ENCODE results near the gene AGPAT2.

Gene AGPAT2

DNA sequence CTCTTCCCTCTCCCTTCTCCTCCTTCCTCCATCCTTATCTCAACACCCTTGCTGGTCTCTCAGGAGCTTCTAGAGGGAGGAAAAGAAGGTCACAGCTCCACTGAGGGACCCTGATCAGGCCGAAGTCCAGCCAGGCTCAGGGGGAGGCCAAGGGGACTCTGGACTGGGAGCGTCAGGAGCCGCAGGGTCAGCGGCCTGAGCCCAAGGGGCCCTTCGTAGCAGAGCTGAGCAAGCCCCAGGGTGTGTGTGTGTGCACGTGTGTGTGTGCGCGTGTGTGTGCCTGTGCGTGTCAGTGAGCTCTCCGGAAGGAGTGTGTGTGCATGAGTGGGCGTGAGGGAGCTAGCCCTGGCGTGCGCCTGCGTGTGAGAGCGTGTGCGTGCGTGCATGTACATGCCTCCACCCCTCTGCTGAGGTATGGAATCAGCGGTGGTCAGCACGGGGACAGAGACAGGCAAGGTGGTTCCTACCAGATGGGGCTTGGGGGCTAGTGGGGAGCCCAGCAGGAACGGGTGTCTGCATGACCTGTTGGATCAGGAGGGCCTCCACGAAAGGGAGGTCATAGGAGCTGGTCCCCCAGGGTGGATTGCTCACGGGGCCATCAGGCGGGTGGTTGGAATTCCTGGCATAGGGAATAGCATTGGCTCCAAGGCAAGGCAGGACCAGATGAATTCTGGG is 10.0 kb upstream of the AGPAT2 start:
- Histone ChIP-seq H3K36me3 (ENCODE audit: insufficient read depth, low read length) (no peaks in the 10 kb centered on the region), H2AFZ (ENCODE audit: low read depth, low read length) (no peak overlapping the region), H3K4me2 (ENCODE audit: insufficient read depth, low read length) (no peak overlapping the region), H3K79me2 (ENCODE audit: insufficient read depth, low read length) (no peaks in the 10 kb centered on the region), H3K4me1 (ENCODE audit: insufficient read depth, low read length) (no peaks in the 10 kb centered on the region), H3K27ac (ENCODE audit: low read length) (no peak overlapping the region), H3K27me3 (ENCODE audit: insufficient read depth, low read length, poor library complexity) (peaks cover 8% of the 10 kb centered on the region), H3K9ac (ENCODE audit: low read depth, low read length) (no peak overlapping the region), H4K20me1 (ENCODE audit: insufficient read depth, low read length) (no peaks in the 10 kb centered on the region), H3K4me3 (ENCODE audit: low read depth in 1 of 2, low read length in 2 of 2) (no peak overlapping the region), H3K9me3 (ENCODE audit: insufficient read depth, low read length, severe bottlenecking) (no peaks in the 10 kb centered on the region)
- DNase-seq (no peak), ATAC-seq (ENCODE audit: insufficient read depth, low read depth) (no peak)
- TF ChIP-seq, protein P1, sequence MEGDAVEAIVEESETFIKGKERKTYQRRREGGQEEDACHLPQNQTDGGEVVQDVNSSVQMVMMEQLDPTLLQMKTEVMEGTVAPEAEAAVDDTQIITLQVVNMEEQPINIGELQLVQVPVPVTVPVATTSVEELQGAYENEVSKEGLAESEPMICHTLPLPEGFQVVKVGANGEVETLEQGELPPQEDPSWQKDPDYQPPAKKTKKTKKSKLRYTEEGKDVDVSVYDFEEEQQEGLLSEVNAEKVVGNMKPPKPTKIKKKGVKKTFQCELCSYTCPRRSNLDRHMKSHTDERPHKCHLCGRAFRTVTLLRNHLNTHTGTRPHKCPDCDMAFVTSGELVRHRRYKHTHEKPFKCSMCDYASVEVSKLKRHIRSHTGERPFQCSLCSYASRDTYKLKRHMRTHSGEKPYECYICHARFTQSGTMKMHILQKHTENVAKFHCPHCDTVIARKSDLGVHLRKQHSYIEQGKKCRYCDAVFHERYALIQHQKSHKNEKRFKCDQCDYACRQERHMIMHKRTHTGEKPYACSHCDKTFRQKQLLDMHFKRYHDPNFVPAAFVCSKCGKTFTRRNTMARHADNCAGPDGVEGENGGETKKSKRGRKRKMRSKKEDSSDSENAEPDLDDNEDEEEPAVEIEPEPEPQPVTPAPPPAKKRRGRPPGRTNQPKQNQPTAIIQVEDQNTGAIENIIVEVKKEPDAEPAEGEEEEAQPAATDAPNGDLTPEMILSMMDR (IDR thresholded peaks at IDR 0.05; ENCODE audit: borderline replicate concordance, extremely low read depth, low read length, poor library complexity, severe bottlenecking) = no peak
- no peak for TF ChIP-seq EZH2 (IDR thresholded peaks at IDR 0.05; ENCODE audit: borderline replicate concordance, low read depth, low read length, severe bottlenecking)

DNA sequence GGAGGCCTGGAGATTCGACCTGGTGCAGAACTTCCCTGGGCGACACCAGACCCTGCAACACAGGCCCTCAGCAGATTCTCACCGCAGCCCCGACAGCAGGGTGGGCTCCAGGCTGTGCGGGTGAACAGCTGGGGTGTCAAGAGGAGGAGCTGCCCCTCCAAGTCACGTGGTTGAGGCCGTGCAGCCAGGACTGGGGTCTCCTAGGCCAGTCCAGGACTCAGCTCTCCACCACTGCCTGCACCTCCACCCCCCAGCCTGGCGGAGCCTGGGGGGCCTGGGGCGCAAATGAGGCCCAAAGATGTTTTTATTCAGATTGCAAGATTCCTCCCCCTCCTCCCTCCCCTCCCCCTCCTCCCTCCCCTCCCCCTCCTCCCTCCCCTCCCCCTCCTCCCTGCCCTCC is 9.2 kb upstream of the AGPAT2 start:
- no peaks in the 10 kb centered on the region for H3K79me2 ChIP-seq (ENCODE audit: insufficient read depth, low read length)
- no peak overlapping the region for H3K9ac ChIP-seq (ENCODE audit: low read depth, low read length)
- H3K9me3 ChIP-seq (ENCODE audit: insufficient read depth, low read length, severe bottlenecking) = no peaks in the 10 kb centered on the region
- no peaks in the 10 kb centered on the region for H4K20me1 ChIP-seq (ENCODE audit: insufficient read depth, low read length)
- H3K27ac ChIP-seq (ENCODE audit: low read length) = no peak overlapping the region
- H2AFZ ChIP-seq (ENCODE audit: low read depth, low read length) = no peak overlapping the region
- no peak for TF ChIP-seq EZH2 (IDR thresholded peaks at IDR 0.05; ENCODE audit: borderline replicate concordance, low read depth, low read length, severe bottlenecking)
- TF ChIP-seq, protein P1 (IDR thresholded peaks at IDR 0.05; ENCODE audit: borderline replicate concordance, extremely low read depth, low read length, poor library complexity, severe bottlenecking) = no peak
- no peak overlapping the region for H3K4me2 ChIP-seq (ENCODE audit: insufficient read depth, low read length)
- H3K4me1 ChIP-seq (ENCODE audit: insufficient read depth, low read length) = no peaks in the 10 kb centered on the region
- no peak overlapping the region for H3K4me3 ChIP-seq (ENCODE audit: low read depth in 1 of 2, low read length in 2 of 2)
- ATAC-seq (ENCODE audit: insufficient read depth, low read depth) (no peak), DNase-seq (no peak)
- no peaks in the 10 kb centered on the region for H3K36me3 ChIP-seq (ENCODE audit: insufficient read depth, low read length)
- peaks cover 6% of the 10 kb centered on the region for H3K27me3 ChIP-seq (ENCODE audit: insufficient read depth, low read length, poor library complexity)

DNA sequence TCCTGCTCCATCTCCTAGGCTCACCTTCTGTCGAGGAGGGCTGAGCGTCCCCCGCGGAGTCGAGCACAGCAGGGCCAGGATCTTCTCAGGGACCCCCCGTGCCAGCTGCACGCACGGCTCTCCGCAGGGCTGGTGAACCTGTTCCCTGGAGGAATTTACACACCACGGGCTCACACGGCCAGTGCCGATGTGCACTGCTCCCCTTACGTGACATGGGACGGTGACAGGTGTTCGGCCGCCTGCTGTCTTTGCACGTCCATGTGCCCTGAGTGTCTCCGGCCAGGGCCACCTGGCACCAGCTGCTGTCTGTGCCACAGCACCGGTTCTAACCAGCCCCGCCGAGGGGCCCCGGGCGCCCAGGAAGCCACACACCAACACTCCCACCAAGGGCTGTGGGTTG is 8.7 kb upstream of the AGPAT2 start:
- ATAC-seq (ENCODE audit: insufficient read depth, low read depth) = 0 out of 3 replicates have a peak, but pooled peaks have one; percentile 37
- no peak overlapping the region for H2AFZ ChIP-seq (ENCODE audit: low read depth, low read length)
- H3K9ac ChIP-seq (ENCODE audit: low read depth, low read length) = no peak overlapping the region
- no peak for DNase-seq
- no peak overlapping the region for H3K27ac ChIP-seq (ENCODE audit: low read length)
- no peaks in the 10 kb centered on the region for H3K36me3 ChIP-seq (ENCODE audit: insufficient read depth, low read length)
- H3K9me3 ChIP-seq (ENCODE audit: insufficient read depth, low read length, severe bottlenecking) = no peaks in the 10 kb centered on the region
- no peak overlapping the region for H3K4me2 ChIP-seq (ENCODE audit: insufficient read depth, low read length)
- no peaks in the 10 kb centered on the region for H4K20me1 ChIP-seq (ENCODE audit: insufficient read depth, low read length)
- H3K79me2 ChIP-seq (ENCODE audit: insufficient read depth, low read length) = no peaks in the 10 kb centered on the region
- TF ChIP-seq EZH2 (IDR thresholded peaks at IDR 0.05; ENCODE audit: borderline replicate concordance, low read depth, low read length, severe bottlenecking) = no peak
- TF ChIP-seq, protein P1 (IDR thresholded peaks at IDR 0.05; ENCODE audit: borderline replicate concordance, extremely low read depth, low read length, poor library complexity, severe bottlenecking) = no peak
- H3K4me3 ChIP-seq (ENCODE audit: low read depth in 1 of 2, low read length in 2 of 2) = no peak overlapping the region
- H3K4me1 ChIP-seq (ENCODE audit: insufficient read depth, low read length) = no peaks in the 10 kb centered on the region
- peaks cover 2% of the 10 kb centered on the region for H3K27me3 ChIP-seq (ENCODE audit: insufficient read depth, low read length, poor library complexity)

Measured in DND-41 (cell line).